SK-N-SH (cell line): ENCODE results near the gene PXMP2. TPM values are rescaled to one million over a fixed set of nuclear protein-coding genes. Genes with fewer than 3 reads are reported as not detected.

Experiments used
- CTCF ChIA-PET: fragments of 300-600, 350-600 bp; formaldehyde crosslinking; extraction: SDS; loops from one replicate; lab custom pipeline; 2021; lab: Yijun Ruan, JAX
- POLR2A ChIA-PET: fragments of 350-600 bp; sonication (Branson Sonifier 250); formaldehyde crosslinking; extraction: SDS; loops from one replicate; lab custom pipeline; 2020; ENCODE audit warnings: antibody characterized with exemption, inconsistent platforms; lab: Yijun Ruan, JAX
- DNase-seq: peaks from one replicate; pipeline ENCODE4 v3.0.0; 2012
- H2AFZ ChIP-seq: fragments of 200-600 bp; sonication (generic); 2 replicates; pipeline ENCODE4 v1.8.1; 2016; ENCODE audit warnings: antibody characterized with exemption, mild to moderate bottlenecking, low read depth
- H3F3A ChIP-seq: fragments of 200-600 bp; sonication (generic); replicated peaks from 2 replicates; pipeline ENCODE3; 2016; ENCODE audit warnings: antibody characterized with exemption, mild to moderate bottlenecking; ENCODE audit not compliant: insufficient read depth
- H3K27ac ChIP-seq, 2 experiments: fragments of 200-500 bp in 1 of 2; fragments of 200-600 bp in 1 of 2; sonication (Bioruptor generic) in 1 of 2; sonication (generic), shearing (Covaris generic) in 1 of 2; 2 replicates each; pipeline versions ENCODE4 v1.5.1 to v1.6.1; 2014 to 2016; ENCODE audit warnings: low read depth in 2 of 2, inconsistent platforms in 1 of 2, low read length in 1 of 2, mild to moderate bottlenecking in 1 of 2, mixed read lengths in 1 of 2
- H3K27me3 ChIP-seq: fragments of 200-600 bp; sonication (generic), shearing (Covaris generic); 2 replicates; pipeline ENCODE4 v1.6.1; 2016; ENCODE audit warnings: mixed run types; ENCODE audit not compliant: insufficient read depth
- H3K36me3 ChIP-seq, 2 experiments: fragments of 200-500 bp in 1 of 2; fragments of 200-600 bp in 1 of 2; sonication (Bioruptor generic) in 1 of 2; sonication (generic) in 1 of 2; replicated peaks in 1 of 2; 2 replicates each; pipeline versions ENCODE3 to v1.5.1; 2014 to 2016; ENCODE audit warnings: low read length in 1 of 2, mild to moderate bottlenecking in 1 of 2; ENCODE audit not compliant: insufficient read depth in 2 of 2, control insufficient read depth in 1 of 2
- H3K4me1 ChIP-seq, 2 experiments: fragments of 200-500 bp in 1 of 2; fragments of 200-600 bp in 1 of 2; sonication (Bioruptor generic) in 1 of 2; sonication (generic), shearing (Covaris generic) in 1 of 2; 2 replicates each; pipeline versions ENCODE4 v1.5.1 to v1.6.1; 2014 to 2016; ENCODE audit warnings: low read depth in 1 of 2, low read length in 1 of 2, mixed run types in 1 of 2; ENCODE audit not compliant: insufficient read depth in 2 of 2, control insufficient read depth in 1 of 2
- H3K4me2 ChIP-seq: fragments of 200-600 bp; sonication (generic), shearing (Covaris generic); 2 replicates; pipeline ENCODE4 v1.6.1; 2017; ENCODE audit warnings: mixed run types
- H3K4me3 ChIP-seq, 2 experiments: fragments of 200-500 bp in 1 of 2; fragments of 200-600 bp in 1 of 2; sonication (Bioruptor generic) in 1 of 2; sonication (generic), shearing (Covaris generic) in 1 of 2; 2 replicates each; pipeline versions ENCODE4 v1.5.1 to v1.8.1; 2014 to 2016; ENCODE audit warnings: low read depth in 2 of 2, inconsistent platforms in 1 of 2, low read length in 1 of 2, mild to moderate bottlenecking in 1 of 2, mixed read lengths in 1 of 2, moderate library complexity in 1 of 2
- H3K79me2 ChIP-seq: fragments of 200-600 bp; sonication (generic); 2 replicates; pipeline ENCODE4 v1.8.1; 2017; ENCODE audit warnings: mild to moderate bottlenecking; ENCODE audit not compliant: insufficient read depth
- H3K9ac ChIP-seq: fragments of 200-600 bp; sonication (generic); 2 replicates; pipeline ENCODE4 v1.6.1; 2017; ENCODE audit warnings: mixed run types
- H3K9me2 ChIP-seq: fragments of 200-600 bp; sonication (generic); 2 replicates; pipeline ENCODE4 v1.6.1; 2017; ENCODE audit warnings: mixed run types
- H3K9me3 ChIP-seq: fragments of 200-600 bp; sonication (generic); 2 replicates; pipeline ENCODE4 v1.6.1; 2017; ENCODE audit warnings: mixed run types, mild to moderate bottlenecking, moderate library complexity
- H4K20me1 ChIP-seq: fragments of 200-600 bp; sonication (generic); 2 replicates; pipeline ENCODE4 v1.6.1; 2017; ENCODE audit warnings: mild to moderate bottlenecking, mixed run types; ENCODE audit not compliant: insufficient read depth
- CTCF ChIP-seq: fragments of 200-600 bp; sonication (generic); IDR thresholded peaks from 2 replicates; pipeline ENCODE4 v1.6.1; 2017; ENCODE audit warnings: antibody characterized with exemption, mild to moderate bottlenecking, moderate library complexity
- ELF1 ChIP-seq: IDR thresholded peaks from 2 replicates; pipeline ENCODE4 v1.4.0; 2012
- EZH2phosphoT487 ChIP-seq: fragments of 200-600 bp; sonication (generic); IDR thresholded peaks from 2 replicates; pipeline ENCODE4 v1.6.1; 2017; ENCODE audit warnings: low read depth, mixed run types, mild to moderate bottlenecking, antibody characterized with exemption, moderate library complexity, borderline replicate concordance
- FOXM1 ChIP-seq: IDR thresholded peaks from 2 replicates; pipeline ENCODE4 v1.4.0; 2012; ENCODE audit warnings: low read depth, mild to moderate bottlenecking
- GABPA ChIP-seq: IDR thresholded peaks from 2 replicates; pipeline ENCODE4 v1.4.0; 2012; ENCODE audit warnings: low read depth, mild to moderate bottlenecking
- IRF3 ChIP-seq: fragments of 150-350 bp; IDR thresholded peaks from 2 replicates; pipeline ENCODE4 v1.6.1; 2016; ENCODE audit warnings: mild to moderate bottlenecking, low read depth, low read length
- MEF2A ChIP-seq: IDR thresholded peaks from 2 replicates; pipeline ENCODE4 v1.4.0; 2012; ENCODE audit warnings: low read depth, borderline replicate concordance
- POLR2AphosphoS5 ChIP-seq: IDR thresholded peaks from 2 replicates; pipeline ENCODE4 v1.6.1; 2012; ENCODE audit warnings: low read depth, low read length
- RCOR1 ChIP-seq: fragments of 150-350 bp; IDR thresholded peaks from 2 replicates; pipeline ENCODE4 v1.6.1; 2017; ENCODE audit warnings: antibody characterized with exemption, low read length
- RXRA ChIP-seq: IDR thresholded peaks from 2 replicates; pipeline ENCODE4 v1.4.0; 2012; ENCODE audit warnings: low read depth, mild to moderate bottlenecking, borderline replicate concordance
- SMC3 ChIP-seq: IDR thresholded peaks from 2 replicates; pipeline ENCODE4 v1.6.1; 2012; ENCODE audit warnings: low read depth, low read length, improper control_type of control experiment
- TAF1 ChIP-seq: IDR thresholded peaks from 2 replicates; pipeline ENCODE4 v1.6.1; 2012; ENCODE audit warnings: low read depth, mild to moderate bottlenecking, low read length, moderate library complexity, borderline replicate concordance
- TEAD4 ChIP-seq: IDR thresholded peaks from 2 replicates; pipeline ENCODE4 v1.4.0; 2012; ENCODE audit warnings: mild to moderate bottlenecking, borderline replicate concordance; ENCODE audit not compliant: insufficient read depth
- WGBS: methylation state at CpG from one replicate; pipeline ENCODE4 v1.1.6; 2017; ENCODE audit warnings: low lambda C conversion rate; 5-methylcytosine and 5-hydroxymethylcytosine counted together
- polyA plus RNA-seq, 3 experiments: library from polyadenylated mRNA; depleted of rRNA; stranded (reverse); fragments of >200 nt; gene quantifications; 2 replicates each; pipeline ENCODE4 v1.2.3, GENCODE V29; 2012
- TF ChIP-seq, protein P1 (sequence below): fragments of 150-350 bp; IDR thresholded peaks from 2 replicates; pipeline ENCODE4 v1.6.1; 2017; ENCODE audit warnings: antibody characterized with exemption, low read length, low read depth, borderline replicate concordance
- TF ChIP-seq, protein P2 (sequence below): IDR thresholded peaks from 2 replicates; pipeline ENCODE4; 2012
- TF ChIP-seq, protein P3 (sequence below): IDR thresholded peaks from 2 replicates; pipeline ENCODE4 v1.4.0; 2012; ENCODE audit warnings: low read depth, borderline replicate concordance

The PXMP2 gene
- polyA plus RNA-seq, 1 of the 3 experiments (the other 2 are of a cell fraction): 35.8 TPM

GRCh38 chr12:132729541-132730320 lies 42.3 kb downstream of the PXMP2 start:
- Histone ChIP-seq H3K9ac (no peak overlapping the region), H3K9me3 (no peaks in the 10 kb centered on the region), H3K9me2 (no peaks in the 10 kb centered on the region), H3K4me2 (no peak overlapping the region), H3K4me1 (peaks cover 0 to 4% of the 10 kb centered on the region in 2 experiments; a peak in 1 of 4 replicates), H2AFZ (no peak overlapping the region), H3K4me3 (no peak overlapping the region), H3K36me3 (peaks cover 62 to 70% of the 10 kb centered on the region in 2 experiments), H3K27ac (peak overlapping the region; percentile 18 to 39; a peak in 2 of 4 replicates), H3K27me3 (no peaks in the 10 kb centered on the region), H4K20me1 (peaks cover 12% of the 10 kb centered on the region; the same call in 1 of the 2 replicates), H3F3A (peaks cover 27% of the 10 kb centered on the region), H3K79me2 (peaks cover 28% of the 10 kb centered on the region; the same call in 1 of the 2 replicates)
- ChIA-PET CTCF (interaction anchor here (1.1 kb wide), 1 partner anchor 32 kb away, joined by 3 read pairs; no protein-coding TSS in a partner anchor), POLR2A (interaction anchor here (0.8 kb wide), 1 partner anchor 19 kb away, joined by 3 read pairs; the partner anchor contains the start of gene PGAM5)
- TF ChIP-seq, protein P1, sequence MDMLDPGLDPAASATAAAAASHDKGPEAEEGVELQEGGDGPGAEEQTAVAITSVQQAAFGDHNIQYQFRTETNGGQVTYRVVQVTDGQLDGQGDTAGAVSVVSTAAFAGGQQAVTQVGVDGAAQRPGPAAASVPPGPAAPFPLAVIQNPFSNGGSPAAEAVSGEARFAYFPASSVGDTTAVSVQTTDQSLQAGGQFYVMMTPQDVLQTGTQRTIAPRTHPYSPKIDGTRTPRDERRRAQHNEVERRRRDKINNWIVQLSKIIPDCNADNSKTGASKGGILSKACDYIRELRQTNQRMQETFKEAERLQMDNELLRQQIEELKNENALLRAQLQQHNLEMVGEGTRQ: no peak
- TF ChIP-seq RCOR1: no peak
- TF ChIP-seq TEAD4: no peak
- no peak for TF ChIP-seq CTCF
- TF ChIP-seq, protein P2, sequence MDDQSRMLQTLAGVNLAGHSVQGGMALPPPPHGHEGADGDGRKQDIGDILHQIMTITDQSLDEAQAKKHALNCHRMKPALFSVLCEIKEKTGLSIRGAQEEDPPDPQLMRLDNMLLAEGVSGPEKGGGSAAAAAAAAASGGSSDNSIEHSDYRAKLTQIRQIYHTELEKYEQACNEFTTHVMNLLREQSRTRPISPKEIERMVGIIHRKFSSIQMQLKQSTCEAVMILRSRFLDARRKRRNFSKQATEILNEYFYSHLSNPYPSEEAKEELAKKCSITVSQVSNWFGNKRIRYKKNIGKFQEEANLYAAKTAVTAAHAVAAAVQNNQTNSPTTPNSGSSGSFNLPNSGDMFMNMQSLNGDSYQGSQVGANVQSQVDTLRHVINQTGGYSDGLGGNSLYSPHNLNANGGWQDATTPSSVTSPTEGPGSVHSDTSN: no peak
- TF ChIP-seq POLR2AphosphoS5: no peak
- TF ChIP-seq SMC3: no peak
- no peak for TF ChIP-seq MEF2A
- TF ChIP-seq TAF1: no peak
- TF ChIP-seq RXRA: no peak
- no peak for TF ChIP-seq EZH2phosphoT487
- TF ChIP-seq ELF1: no peak
- TF ChIP-seq, protein P3, sequence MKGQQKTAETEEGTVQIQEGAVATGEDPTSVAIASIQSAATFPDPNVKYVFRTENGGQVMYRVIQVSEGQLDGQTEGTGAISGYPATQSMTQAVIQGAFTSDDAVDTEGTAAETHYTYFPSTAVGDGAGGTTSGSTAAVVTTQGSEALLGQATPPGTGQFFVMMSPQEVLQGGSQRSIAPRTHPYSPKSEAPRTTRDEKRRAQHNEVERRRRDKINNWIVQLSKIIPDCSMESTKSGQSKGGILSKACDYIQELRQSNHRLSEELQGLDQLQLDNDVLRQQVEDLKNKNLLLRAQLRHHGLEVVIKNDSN: no peak
- TF ChIP-seq FOXM1: no peak
- no peak for TF ChIP-seq GABPA
- TF ChIP-seq IRF3: no peak
- peak; percentile 52 for DNase-seq
- WGBS: 86% methylated on average over 24 of the region's 24 CpGs
